H1 (cell line): ENCODE results near the gene KRT75. TPM values are rescaled to one million over a fixed set of nuclear protein-coding genes. Genes with fewer than 3 reads are reported as not detected.

Experiments used
- CTCF ChIA-PET: fragments of 300-600 bp; sonication (Branson Sonifier 250); formaldehyde crosslinking; loops from one replicate; lab custom pipeline; 2021; ENCODE audit not compliant: partially characterized antibody; lab: Charles Lee
- POLR2A ChIA-PET: fragments of 300-600 bp; sonication (Branson Sonifier 250); formaldehyde crosslinking; loops from one replicate; lab custom pipeline; 2021; ENCODE audit warnings: inconsistent platforms; ENCODE audit not compliant: partially characterized antibody; lab: Charles Lee
- DNase-seq, 2 experiments: peaks; one replicate each; pipeline versions ENCODE4 v3.0.0 to v3.0.0-alpha.2; 2010 to 2022; ENCODE audit warnings: low spot score in 2 of 2, low read depth in 1 of 2, mixed read lengths in 1 of 2
- FAIRE-seq: peaks from 2 replicates; lab custom pipeline; 2011; peaks lifted over from hg19 to GRCh38; lab: Jason Lieb, UNC
- H2AFZ ChIP-seq: 2 replicates; pipeline ENCODE4 v1.8.1; 2012; ENCODE audit warnings: low read length, inconsistent platforms
- H2AK5ac ChIP-seq: 2 replicates; pipeline ENCODE4 v1.6.1; 2013; ENCODE audit warnings: low read depth, low read length
- H2BK120ac ChIP-seq: replicated peaks from 2 replicates; pipeline ENCODE3; 2013; ENCODE audit warnings: low read depth, low read length, inconsistent platforms
- H2BK12ac ChIP-seq: 2 replicates; pipeline ENCODE4 v1.6.1; 2013; ENCODE audit warnings: low read depth, low read length
- H2BK15ac ChIP-seq: 2 replicates; pipeline ENCODE4 v1.6.1; 2013; ENCODE audit warnings: low read length
- H2BK20ac ChIP-seq: 2 replicates; pipeline ENCODE4 v1.6.1; 2013; ENCODE audit warnings: low read length
- H2BK5ac ChIP-seq: 2 replicates; pipeline ENCODE4 v1.6.1; 2013; ENCODE audit warnings: low read depth, low read length
- H3K14ac ChIP-seq: 2 replicates; pipeline ENCODE4 v1.6.1; 2013; ENCODE audit warnings: inconsistent platforms; ENCODE audit not compliant: insufficient read length
- H3K18ac ChIP-seq: 2 replicates; pipeline ENCODE4 v1.6.1; 2013; ENCODE audit warnings: low read length; ENCODE audit errors: extremely low read depth
- H3K23ac ChIP-seq: 2 replicates; pipeline ENCODE4 v1.6.1; 2013; ENCODE audit warnings: inconsistent platforms; ENCODE audit not compliant: insufficient read length
- H3K23me2 ChIP-seq: 2 replicates; pipeline ENCODE4 v1.6.1; 2013; ENCODE audit warnings: low read depth, low read length
- H3K27ac ChIP-seq: 2 replicates; pipeline ENCODE4 v1.6.1; 2011; ENCODE audit warnings: low read depth, low read length, inconsistent platforms
- H3K27me3 ChIP-seq, 4 experiments: replicated peaks in 1 of 4; 1 replicate in 1 of 4; 2 replicates in 3 of 4; pipeline versions ENCODE4 v1.6.1 to v1.8.1; 2011 to 2013; ENCODE audit warnings: low read length in 3 of 4, mild to moderate bottlenecking in 3 of 4, inconsistent platforms in 2 of 4, mixed read lengths in 2 of 4, moderate library complexity in 1 of 4; ENCODE audit not compliant: control insufficient read depth in 3 of 4, insufficient read depth in 3 of 4; ENCODE audit errors: extremely low read depth in 1 of 4
- H3K36me3 ChIP-seq, 4 experiments: 2 replicates each; pipeline versions ENCODE4 v1.6.1 to v1.8.1; 2011 to 2013; ENCODE audit warnings: mild to moderate bottlenecking in 4 of 4, low read length in 3 of 4, moderate library complexity in 2 of 4, control low read depth in 1 of 4, inconsistent platforms in 1 of 4; ENCODE audit not compliant: insufficient read depth in 4 of 4, control insufficient read depth in 2 of 4
- H3K4ac ChIP-seq: replicated peaks from 2 replicates; pipeline ENCODE3; 2013; ENCODE audit warnings: low read length, low read depth, mixed read lengths, inconsistent platforms; ENCODE audit not compliant: insufficient read length
- H3K4me1 ChIP-seq, 4 experiments: replicated peaks in 1 of 4; 1 replicate in 1 of 4; 2 replicates in 3 of 4; pipeline versions ENCODE4 v1.6.1 to v1.8.1; 2011 to 2013; ENCODE audit warnings: low read length in 3 of 4, inconsistent platforms in 2 of 4, mixed read lengths in 1 of 4; ENCODE audit not compliant: insufficient read depth in 4 of 4, control insufficient read depth in 3 of 4
- H3K4me2 ChIP-seq, 2 experiments: 2 replicates each; pipeline versions ENCODE4 v1.6.1 to v1.8.1; 2011 to 2013; ENCODE audit warnings: low read depth in 2 of 2, low read length in 2 of 2, control low read depth in 1 of 2, inconsistent platforms in 1 of 2, mild to moderate bottlenecking in 1 of 2; ENCODE audit not compliant: insufficient read depth in 1 of 2
- H3K4me3 ChIP-seq, 4 experiments: fragments of 200-600, 300-600 bp in 1 of 4; sonication (generic), shearing (Covaris generic), sonication (Bioruptor Twin) in 1 of 4; 2 replicates each; pipeline versions ENCODE4 v1.5.1 to v1.8.1; 2011 to 2016; ENCODE audit warnings: low read length in 4 of 4, low read depth in 3 of 4, control low read depth in 2 of 4, inconsistent platforms in 2 of 4, mild to moderate bottlenecking in 2 of 4, mixed read lengths in 1 of 4, moderate library complexity in 1 of 4; ENCODE audit not compliant: insufficient read depth in 2 of 4; ENCODE audit errors: extremely low read depth in 1 of 4
- H3K56ac ChIP-seq: replicated peaks from 2 replicates; pipeline ENCODE3; 2013; ENCODE audit warnings: low read depth, mild to moderate bottlenecking, mixed read lengths, low read length, inconsistent platforms; ENCODE audit not compliant: insufficient read length
- H3K79me1 ChIP-seq: 2 replicates; pipeline ENCODE4 v1.6.1; 2013; ENCODE audit warnings: low read depth, low read length, control low read depth
- H3K79me2 ChIP-seq, 2 experiments: 2 replicates each; pipeline versions ENCODE4 v1.6.1 to v1.8.1; 2012 to 2013; ENCODE audit warnings: low read length in 2 of 2, mild to moderate bottlenecking in 2 of 2, inconsistent platforms in 1 of 2; ENCODE audit not compliant: insufficient read depth in 2 of 2, control insufficient read depth in 1 of 2
- H3K9ac ChIP-seq, 4 experiments: replicated peaks in 1 of 4; 1 replicate in 1 of 4; 2 replicates in 3 of 4; pipeline versions ENCODE4 v1.6.1 to v1.8.1; 2011 to 2013; ENCODE audit warnings: low read depth in 3 of 4, low read length in 3 of 4, control low read depth in 2 of 4, mild to moderate bottlenecking in 2 of 4, moderate library complexity in 2 of 4, inconsistent platforms in 1 of 4; ENCODE audit errors: extremely low read depth in 1 of 4
- H3K9me3 ChIP-seq, 2 experiments: 2 replicates each; pipeline versions ENCODE4 v1.6.1 to v1.8.1; 2012 to 2013; ENCODE audit warnings: mild to moderate bottlenecking in 2 of 2, moderate library complexity in 2 of 2, control low read depth in 1 of 2, inconsistent platforms in 1 of 2, low read depth in 1 of 2, low read length in 1 of 2, mixed read lengths in 1 of 2; ENCODE audit not compliant: insufficient read depth in 2 of 2
- H4K20me1 ChIP-seq, 2 experiments: replicated peaks in 1 of 2; 2 replicates each; pipeline versions ENCODE3 to v1.8.1; 2011 to 2013; ENCODE audit warnings: inconsistent platforms in 2 of 2, low read length in 2 of 2, mild to moderate bottlenecking in 1 of 2; ENCODE audit not compliant: insufficient read depth in 2 of 2, control insufficient read depth in 1 of 2
- H4K5ac ChIP-seq: 2 replicates; pipeline ENCODE4 v1.6.1; 2013; ENCODE audit warnings: low read length, low read depth, mixed read lengths, inconsistent platforms; ENCODE audit not compliant: insufficient read length
- H4K8ac ChIP-seq: 2 replicates; pipeline ENCODE4 v1.8.0; 2013; ENCODE audit warnings: mild to moderate bottlenecking, moderate library complexity, low read length, inconsistent platforms; ENCODE audit not compliant: insufficient read depth; ENCODE audit errors: extremely low read depth
- H4K91ac ChIP-seq: replicated peaks from 2 replicates; pipeline ENCODE3; 2013; ENCODE audit warnings: low read length, mixed read lengths, inconsistent platforms; ENCODE audit not compliant: insufficient read length
- GABPA ChIP-seq: IDR thresholded peaks from 2 replicates; pipeline ENCODE4 v1.6.1; 2011; ENCODE audit warnings: mild to moderate bottlenecking, low read length, moderate library complexity, borderline replicate concordance; ENCODE audit not compliant: insufficient read depth
- TAF1 ChIP-seq: IDR thresholded peaks from 2 replicates; pipeline ENCODE4 v1.6.1; 2011; ENCODE audit warnings: mild to moderate bottlenecking, low read depth, low read length
- WGBS, 2 experiments: shearing (Covaris generic) in 1 of 2; methylation state at CpG; one replicate each; pipeline versions ENCODE4 v1.1.6 to v1.1.7; 2013 to 2015; ENCODE audit warnings: low lambda C conversion rate in 2 of 2, mixed read lengths in 2 of 2, inconsistent platforms in 1 of 2, low coverage in 1 of 2, missing lambda C conversion rate in 1 of 2; ENCODE audit not compliant: insufficient replicate concordance in 2 of 2, insufficient coverage in 1 of 2, insufficient read length in 1 of 2; ENCODE audit errors: extremely low coverage in 1 of 2, missing lambda C conversion rate in 1 of 2; 5-methylcytosine and 5-hydroxymethylcytosine counted together
- polyA plus RNA-seq, 7 experiments: library from polyadenylated mRNA; depleted of rRNA in 3 of 7; stranded (reverse) in 5 of 7; unstranded in 2 of 7; fragments of >200 nt in 5 of 7; fragments of 200-250 nt in 2 of 7; gene quantifications; 1 replicate in 5 of 7; 2 replicates in 1 of 7; 4 replicates in 1 of 7; pipeline versions ENCODE4 v1.2.1 to v1.2.3, GENCODE V29; 2011 to 2013; ENCODE audit warnings: missing spikeins in 2 of 7, mixed read lengths in 2 of 7
- total RNA-seq: library from RNA; stranded (reverse); fragmentation: NEBNext Ultra II Directional; extraction: Animal tissue kit (Norgen Biotek cat#: 25700); gene quantifications from 2 replicates; pipeline ENCODE4 v1.2.1, GENCODE V29; 2021

KRT75 gene
- total and polyA plus RNA-seq, 2 of the 8 experiments (the other 6 are each of a cell fraction or from before 2014, with no cell fraction given) = not detected

DNA sequence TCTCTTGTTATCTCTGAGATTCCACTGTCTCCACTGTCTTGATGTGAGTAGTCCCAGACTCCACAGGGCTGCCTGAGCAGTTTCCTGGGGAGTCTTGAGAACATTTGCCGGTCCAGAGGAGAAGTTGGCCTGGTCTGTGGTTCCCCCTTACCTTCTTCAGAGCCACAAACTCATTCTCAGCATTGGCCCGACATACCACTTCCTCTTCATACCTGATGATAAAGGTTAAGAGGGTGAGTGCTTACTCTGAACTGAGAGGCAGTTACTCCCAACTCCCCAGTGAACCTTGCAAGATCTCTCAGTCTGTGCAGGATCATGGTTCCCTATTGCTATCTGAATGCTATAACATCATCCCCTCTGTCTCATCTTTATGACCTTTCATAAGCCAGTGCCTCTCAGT, 51.3 kb downstream of the KRT75 start:
- Histone ChIP-seq H3K9ac (no peak overlapping the region), H3K23ac (no peak overlapping the region), H2BK20ac (no peak overlapping the region), H2AK5ac (no peak overlapping the region), H3K9me3 (no peaks in the 10 kb centered on the region), H3K27me3 (no peaks in the 10 kb centered on the region), H4K5ac (no peak overlapping the region), H2BK15ac (no peak overlapping the region), H3K18ac (no peak overlapping the region), H2BK12ac (no peak overlapping the region), H3K4me1 (no peaks in the 10 kb centered on the region), H3K4me2 (no peak overlapping the region), H2BK120ac (no peak overlapping the region), H4K91ac (no peak overlapping the region), H3K27ac (no peak overlapping the region), H3K4ac (no peak overlapping the region), H2BK5ac (no peak overlapping the region), H2AFZ (no peak overlapping the region), H3K23me2 (no peaks in the 10 kb centered on the region), H3K36me3 (no peaks in the 10 kb centered on the region), H3K56ac (no peak overlapping the region), H3K79me2 (no peaks in the 10 kb centered on the region), H3K79me1 (no peaks in the 10 kb centered on the region; the same call in 1 of the 2 replicates), H4K8ac (no peak overlapping the region), H4K20me1 (no peaks in the 10 kb centered on the region), H3K4me3 (no peak overlapping the region), H3K14ac (no peak overlapping the region)
- CTCF ChIA-PET = interaction anchor here (0.9 to 11.3 kb wide), 11 partner anchors 9 to 598 kb away, joined by 3 to 112 read pairs (median 6); partner anchors contain the start of gene KRT85
- 78% methylated on average over 2 of the region's 2 CpGs; no CpG with 5 or more reads in 1 of the 2 experiments for WGBS, 2 experiments
- DNase-seq = no peak
- FAIRE-seq = no peak
- TF ChIP-seq TAF1 (no peak), GABPA (no peak)
- POLR2A ChIA-PET = no interaction called here
